WTC11 (cell line): ENCODE results near the gene ADCY5.

Experiments used
- CREB1 ChIP-seq: sonication (generic); formaldehyde crosslinking; IDR thresholded peaks from 2 replicates; pipeline ENCODE4 v1.8.0; 2023; ENCODE audit warnings: mild to moderate bottlenecking, missing genetic modification reagents
- NFYB ChIP-seq: sonication (generic); formaldehyde crosslinking; conservative IDR thresholded peaks from 2 replicates; pipeline ENCODE4 v1.8.0; 2022; ENCODE audit warnings: low read depth, missing genetic modification reagents
- NR2C2 ChIP-seq: sonication (generic); formaldehyde crosslinking; IDR thresholded peaks from 2 replicates; pipeline ENCODE4 v1.8.0; 2022; ENCODE audit warnings: mild to moderate bottlenecking, missing genetic modification reagents
- ZNF423 ChIP-seq: fragments of 250-450 bp; sonication (Bioruptor Pico); IDR thresholded peaks from 2 replicates; pipeline ENCODE4 v2.1.2; 2022; ENCODE audit warnings: mild to moderate bottlenecking, moderate library complexity
- TF ChIP-seq, protein P1 (sequence below): sonication (generic); formaldehyde crosslinking; IDR thresholded peaks from 2 replicates; pipeline ENCODE4 v1.8.1; 2023; ENCODE audit warnings: mild to moderate bottlenecking, missing genetic modification reagents, moderate library complexity
- TF ChIP-seq, protein P2 (sequence below): sonication (generic); formaldehyde crosslinking; IDR thresholded peaks from 2 replicates; pipeline ENCODE4 v1.8.0; 2023; ENCODE audit warnings: mild to moderate bottlenecking, missing genetic modification reagents
- TF ChIP-seq, protein P3 (sequence below): fragments of 200-600 bp; IDR thresholded peaks from 2 replicates; pipeline ENCODE4 v1.8.0; 2022; ENCODE audit warnings: antibody characterized with exemption
- TF ChIP-seq, protein P4 (sequence below): sonication (generic); formaldehyde crosslinking; IDR thresholded peaks from 2 replicates; pipeline ENCODE4 v1.8.0; 2022; ENCODE audit warnings: mild to moderate bottlenecking, missing genetic modification reagents
- TF ChIP-seq, protein P5 (sequence below): fragments of 250-450 bp; sonication (Bioruptor Pico); IDR thresholded peaks from 2 replicates; pipeline ENCODE4 v2.1.2; 2022; ENCODE audit warnings: mild to moderate bottlenecking, moderate library complexity

DNA sequence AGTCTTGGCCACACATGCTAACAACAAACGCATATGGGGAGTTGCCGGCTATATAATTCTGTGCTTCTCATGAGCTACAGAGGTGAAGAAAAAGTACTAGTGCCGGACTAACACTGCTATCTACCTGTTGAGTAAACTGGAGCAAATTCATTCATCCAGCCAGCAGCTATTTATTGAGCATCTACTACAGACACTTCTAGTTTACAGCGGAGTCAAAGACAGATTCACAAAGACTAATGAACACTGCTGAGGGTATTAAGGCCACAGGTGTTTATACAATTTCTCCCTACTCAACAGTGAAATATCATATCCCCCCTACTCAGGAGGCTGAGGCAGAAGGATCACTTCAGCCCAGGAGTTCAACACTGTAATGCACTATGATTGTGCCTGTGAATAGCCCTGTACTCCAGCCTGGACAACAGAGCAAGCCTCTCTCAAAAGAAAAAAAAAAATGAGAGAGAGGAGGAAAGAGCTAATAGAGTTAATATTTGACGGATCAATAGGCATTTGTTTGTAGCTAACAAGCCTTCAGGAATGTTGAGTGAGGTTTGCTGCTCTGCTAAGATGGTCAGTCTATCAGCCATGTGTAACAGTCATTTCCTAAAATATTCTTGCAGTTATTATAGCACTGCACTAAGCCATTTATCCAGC, 17.8 kb downstream of the ADCY5 start:
- TF ChIP-seq NFYB (CRISPR knock-in tag), result no peak
- TF ChIP-seq, protein P1, sequence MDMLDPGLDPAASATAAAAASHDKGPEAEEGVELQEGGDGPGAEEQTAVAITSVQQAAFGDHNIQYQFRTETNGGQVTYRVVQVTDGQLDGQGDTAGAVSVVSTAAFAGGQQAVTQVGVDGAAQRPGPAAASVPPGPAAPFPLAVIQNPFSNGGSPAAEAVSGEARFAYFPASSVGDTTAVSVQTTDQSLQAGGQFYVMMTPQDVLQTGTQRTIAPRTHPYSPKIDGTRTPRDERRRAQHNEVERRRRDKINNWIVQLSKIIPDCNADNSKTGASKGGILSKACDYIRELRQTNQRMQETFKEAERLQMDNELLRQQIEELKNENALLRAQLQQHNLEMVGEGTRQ (CRISPR knock-in tag), result no peak
- TF ChIP-seq, protein P2, sequence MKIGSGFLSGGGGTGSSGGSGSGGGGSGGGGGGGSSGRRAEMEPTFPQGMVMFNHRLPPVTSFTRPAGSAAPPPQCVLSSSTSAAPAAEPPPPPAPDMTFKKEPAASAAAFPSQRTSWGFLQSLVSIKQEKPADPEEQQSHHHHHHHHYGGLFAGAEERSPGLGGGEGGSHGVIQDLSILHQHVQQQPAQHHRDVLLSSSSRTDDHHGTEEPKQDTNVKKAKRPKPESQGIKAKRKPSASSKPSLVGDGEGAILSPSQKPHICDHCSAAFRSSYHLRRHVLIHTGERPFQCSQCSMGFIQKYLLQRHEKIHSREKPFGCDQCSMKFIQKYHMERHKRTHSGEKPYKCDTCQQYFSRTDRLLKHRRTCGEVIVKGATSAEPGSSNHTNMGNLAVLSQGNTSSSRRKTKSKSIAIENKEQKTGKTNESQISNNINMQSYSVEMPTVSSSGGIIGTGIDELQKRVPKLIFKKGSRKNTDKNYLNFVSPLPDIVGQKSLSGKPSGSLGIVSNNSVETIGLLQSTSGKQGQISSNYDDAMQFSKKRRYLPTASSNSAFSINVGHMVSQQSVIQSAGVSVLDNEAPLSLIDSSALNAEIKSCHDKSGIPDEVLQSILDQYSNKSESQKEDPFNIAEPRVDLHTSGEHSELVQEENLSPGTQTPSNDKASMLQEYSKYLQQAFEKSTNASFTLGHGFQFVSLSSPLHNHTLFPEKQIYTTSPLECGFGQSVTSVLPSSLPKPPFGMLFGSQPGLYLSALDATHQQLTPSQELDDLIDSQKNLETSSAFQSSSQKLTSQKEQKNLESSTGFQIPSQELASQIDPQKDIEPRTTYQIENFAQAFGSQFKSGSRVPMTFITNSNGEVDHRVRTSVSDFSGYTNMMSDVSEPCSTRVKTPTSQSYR (CRISPR knock-in tag), result no peak
- TF ChIP-seq, protein P3, sequence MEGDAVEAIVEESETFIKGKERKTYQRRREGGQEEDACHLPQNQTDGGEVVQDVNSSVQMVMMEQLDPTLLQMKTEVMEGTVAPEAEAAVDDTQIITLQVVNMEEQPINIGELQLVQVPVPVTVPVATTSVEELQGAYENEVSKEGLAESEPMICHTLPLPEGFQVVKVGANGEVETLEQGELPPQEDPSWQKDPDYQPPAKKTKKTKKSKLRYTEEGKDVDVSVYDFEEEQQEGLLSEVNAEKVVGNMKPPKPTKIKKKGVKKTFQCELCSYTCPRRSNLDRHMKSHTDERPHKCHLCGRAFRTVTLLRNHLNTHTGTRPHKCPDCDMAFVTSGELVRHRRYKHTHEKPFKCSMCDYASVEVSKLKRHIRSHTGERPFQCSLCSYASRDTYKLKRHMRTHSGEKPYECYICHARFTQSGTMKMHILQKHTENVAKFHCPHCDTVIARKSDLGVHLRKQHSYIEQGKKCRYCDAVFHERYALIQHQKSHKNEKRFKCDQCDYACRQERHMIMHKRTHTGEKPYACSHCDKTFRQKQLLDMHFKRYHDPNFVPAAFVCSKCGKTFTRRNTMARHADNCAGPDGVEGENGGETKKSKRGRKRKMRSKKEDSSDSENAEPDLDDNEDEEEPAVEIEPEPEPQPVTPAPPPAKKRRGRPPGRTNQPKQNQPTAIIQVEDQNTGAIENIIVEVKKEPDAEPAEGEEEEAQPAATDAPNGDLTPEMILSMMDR, result no peak
- TF ChIP-seq, protein P4, sequence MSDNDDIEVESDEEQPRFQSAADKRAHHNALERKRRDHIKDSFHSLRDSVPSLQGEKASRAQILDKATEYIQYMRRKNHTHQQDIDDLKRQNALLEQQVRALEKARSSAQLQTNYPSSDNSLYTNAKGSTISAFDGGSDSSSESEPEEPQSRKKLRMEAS (CRISPR knock-in tag), result no peak
- no peak for TF ChIP-seq CREB1 (CRISPR knock-in tag)
- TF ChIP-seq, protein P5, sequence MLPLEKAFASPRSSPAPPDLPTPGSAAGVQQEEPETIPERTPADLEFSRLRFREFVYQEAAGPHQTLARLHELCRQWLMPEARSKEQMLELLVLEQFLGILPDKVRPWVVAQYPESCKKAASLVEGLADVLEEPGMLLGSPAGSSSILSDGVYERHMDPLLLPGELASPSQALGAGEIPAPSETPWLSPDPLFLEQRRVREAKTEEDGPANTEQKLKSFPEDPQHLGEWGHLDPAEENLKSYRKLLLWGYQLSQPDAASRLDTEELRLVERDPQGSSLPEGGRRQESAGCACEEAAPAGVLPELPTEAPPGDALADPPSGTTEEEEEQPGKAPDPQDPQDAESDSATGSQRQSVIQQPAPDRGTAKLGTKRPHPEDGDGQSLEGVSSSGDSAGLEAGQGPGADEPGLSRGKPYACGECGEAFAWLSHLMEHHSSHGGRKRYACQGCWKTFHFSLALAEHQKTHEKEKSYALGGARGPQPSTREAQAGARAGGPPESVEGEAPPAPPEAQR (CRISPR knock-in tag), result no peak
- no peak for TF ChIP-seq NR2C2 (CRISPR knock-in tag)
- TF ChIP-seq ZNF423, result no peak
